HL-60 (cell line): ENCODE results near the gene CR1.
"Not testable (repeated sequence)": the region's sequence is repeated elsewhere in the genome, so short reads cannot be mapped to it uniquely, and the experiment has no call there.

Experiments
- DNase-seq, 2 experiments: peaks; one replicate each; pipeline ENCODE4 v3.0.0-alpha.2; 2010 to 2020; ENCODE audit warnings: low read depth in 1 of 2, low spot score in 1 of 2
- H3K27ac ChIP-seq: fragments of 250-450 bp; sonication (Bioruptor Pico); replicated peaks from 2 replicates; pipeline ENCODE4 v1.5.1; 2020; ENCODE audit warnings: mild to moderate bottlenecking, moderate library complexity
- H3K27me3 ChIP-seq: fragments of 250-450 bp; sonication (Bioruptor Pico); 2 replicates; pipeline ENCODE4 v1.5.1; 2021; ENCODE audit warnings: mild to moderate bottlenecking, moderate library complexity; ENCODE audit not compliant: insufficient read depth, poor library complexity, severe bottlenecking
- H3K4me3 ChIP-seq: replicated peaks from 2 replicates; pipeline ENCODE4 v1.5.1; 2011; ENCODE audit warnings: mild to moderate bottlenecking, control low read depth, low read length; ENCODE audit not compliant: insufficient read depth
- GABPA ChIP-seq: IDR thresholded peaks from 2 replicates; pipeline ENCODE4 v1.6.1; 2012; ENCODE audit warnings: low read depth
- POLR2AphosphoS5 ChIP-seq: IDR thresholded peaks from 2 replicates; pipeline ENCODE4 v1.6.1; 2012; ENCODE audit warnings: low read depth
- SPI1 ChIP-seq: IDR thresholded peaks from 2 replicates; pipeline ENCODE4 v1.6.1; 2012; ENCODE audit warnings: low read depth, mild to moderate bottlenecking, borderline replicate concordance
- TF ChIP-seq, protein P1 (sequence below): IDR thresholded peaks from 2 replicates; pipeline ENCODE4 v1.6.1; 2012; ENCODE audit warnings: low read depth; ENCODE audit not compliant: insufficient replicate concordance
- TF ChIP-seq, protein P2 (sequence below): IDR thresholded peaks from one replicate; pipeline ENCODE4 v1.5.1; 2011; ENCODE audit warnings: low read length, control low read depth, inconsistent platforms; ENCODE audit not compliant: insufficient read depth

Gene CR1

DNA sequence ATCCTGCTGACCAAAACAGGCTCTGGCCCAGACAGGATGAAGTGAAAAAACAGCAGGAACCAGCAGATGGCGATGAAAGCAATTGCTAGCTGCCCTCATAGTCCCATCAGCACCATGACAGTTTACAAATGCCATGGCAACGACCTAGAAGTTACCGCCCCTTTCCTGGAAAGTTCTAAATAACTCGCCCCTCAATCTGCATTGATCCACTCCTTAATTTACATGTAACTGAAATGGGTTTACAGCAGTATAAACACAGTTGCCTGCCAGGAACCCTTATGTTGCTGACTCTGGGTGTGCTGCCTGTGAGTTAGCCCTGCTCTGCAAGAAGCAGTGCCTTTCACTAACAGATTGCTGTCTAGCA is 83.5 kb downstream of the CR1 start:
- H3K27me3 ChIP-seq: peaks cover 4% of the 10 kb centered on the region
- peak in 1 of 2 experiments; percentile 50 for DNase-seq
- TF ChIP-seq, protein P1, sequence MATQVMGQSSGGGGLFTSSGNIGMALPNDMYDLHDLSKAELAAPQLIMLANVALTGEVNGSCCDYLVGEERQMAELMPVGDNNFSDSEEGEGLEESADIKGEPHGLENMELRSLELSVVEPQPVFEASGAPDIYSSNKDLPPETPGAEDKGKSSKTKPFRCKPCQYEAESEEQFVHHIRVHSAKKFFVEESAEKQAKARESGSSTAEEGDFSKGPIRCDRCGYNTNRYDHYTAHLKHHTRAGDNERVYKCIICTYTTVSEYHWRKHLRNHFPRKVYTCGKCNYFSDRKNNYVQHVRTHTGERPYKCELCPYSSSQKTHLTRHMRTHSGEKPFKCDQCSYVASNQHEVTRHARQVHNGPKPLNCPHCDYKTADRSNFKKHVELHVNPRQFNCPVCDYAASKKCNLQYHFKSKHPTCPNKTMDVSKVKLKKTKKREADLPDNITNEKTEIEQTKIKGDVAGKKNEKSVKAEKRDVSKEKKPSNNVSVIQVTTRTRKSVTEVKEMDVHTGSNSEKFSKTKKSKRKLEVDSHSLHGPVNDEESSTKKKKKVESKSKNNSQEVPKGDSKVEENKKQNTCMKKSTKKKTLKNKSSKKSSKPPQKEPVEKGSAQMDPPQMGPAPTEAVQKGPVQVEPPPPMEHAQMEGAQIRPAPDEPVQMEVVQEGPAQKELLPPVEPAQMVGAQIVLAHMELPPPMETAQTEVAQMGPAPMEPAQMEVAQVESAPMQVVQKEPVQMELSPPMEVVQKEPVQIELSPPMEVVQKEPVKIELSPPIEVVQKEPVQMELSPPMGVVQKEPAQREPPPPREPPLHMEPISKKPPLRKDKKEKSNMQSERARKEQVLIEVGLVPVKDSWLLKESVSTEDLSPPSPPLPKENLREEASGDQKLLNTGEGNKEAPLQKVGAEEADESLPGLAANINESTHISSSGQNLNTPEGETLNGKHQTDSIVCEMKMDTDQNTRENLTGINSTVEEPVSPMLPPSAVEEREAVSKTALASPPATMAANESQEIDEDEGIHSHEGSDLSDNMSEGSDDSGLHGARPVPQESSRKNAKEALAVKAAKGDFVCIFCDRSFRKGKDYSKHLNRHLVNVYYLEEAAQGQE: no peak
- no peak for TF ChIP-seq GABPA
- TF ChIP-seq, protein P2, sequence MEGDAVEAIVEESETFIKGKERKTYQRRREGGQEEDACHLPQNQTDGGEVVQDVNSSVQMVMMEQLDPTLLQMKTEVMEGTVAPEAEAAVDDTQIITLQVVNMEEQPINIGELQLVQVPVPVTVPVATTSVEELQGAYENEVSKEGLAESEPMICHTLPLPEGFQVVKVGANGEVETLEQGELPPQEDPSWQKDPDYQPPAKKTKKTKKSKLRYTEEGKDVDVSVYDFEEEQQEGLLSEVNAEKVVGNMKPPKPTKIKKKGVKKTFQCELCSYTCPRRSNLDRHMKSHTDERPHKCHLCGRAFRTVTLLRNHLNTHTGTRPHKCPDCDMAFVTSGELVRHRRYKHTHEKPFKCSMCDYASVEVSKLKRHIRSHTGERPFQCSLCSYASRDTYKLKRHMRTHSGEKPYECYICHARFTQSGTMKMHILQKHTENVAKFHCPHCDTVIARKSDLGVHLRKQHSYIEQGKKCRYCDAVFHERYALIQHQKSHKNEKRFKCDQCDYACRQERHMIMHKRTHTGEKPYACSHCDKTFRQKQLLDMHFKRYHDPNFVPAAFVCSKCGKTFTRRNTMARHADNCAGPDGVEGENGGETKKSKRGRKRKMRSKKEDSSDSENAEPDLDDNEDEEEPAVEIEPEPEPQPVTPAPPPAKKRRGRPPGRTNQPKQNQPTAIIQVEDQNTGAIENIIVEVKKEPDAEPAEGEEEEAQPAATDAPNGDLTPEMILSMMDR: peak; percentile 27

DNA sequence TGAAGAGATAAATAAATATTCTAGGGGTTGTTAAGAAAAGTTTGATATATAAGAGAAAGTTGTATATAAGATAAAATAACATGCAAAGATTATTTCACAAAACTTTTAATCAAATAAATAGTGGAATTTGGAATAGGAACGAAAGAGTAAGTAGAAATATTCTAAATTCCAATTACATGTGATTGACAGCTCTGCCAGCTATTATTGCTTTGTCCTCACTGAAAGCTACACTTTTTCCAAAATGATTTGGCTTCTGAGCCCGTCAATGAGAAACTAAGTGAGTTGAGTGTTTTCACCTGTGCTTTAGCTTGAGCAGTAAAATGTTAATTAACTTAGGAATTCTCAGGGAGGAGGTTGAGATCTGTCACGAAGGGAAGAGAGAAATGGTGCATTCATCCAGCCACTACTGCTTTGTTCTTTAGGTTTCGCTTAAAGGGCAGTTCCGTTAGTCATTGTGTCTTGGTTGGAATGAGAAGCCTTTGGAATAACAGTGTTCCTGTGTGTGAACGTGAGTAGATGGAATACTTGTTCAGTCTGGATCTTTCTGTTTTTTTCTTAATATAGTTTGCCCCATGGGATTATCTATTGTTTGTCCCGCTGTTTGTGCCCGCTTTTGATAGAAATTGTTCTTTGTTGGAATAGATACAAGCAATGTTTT is 85.7 kb downstream of the CR1 start:
- Histone ChIP-seq H3K27me3 (peaks cover 4% of the 10 kb centered on the region), H3K27ac (no peak overlapping the region), H3K4me3 (no peak overlapping the region)
- TF ChIP-seq, protein P2: no peak
- TF ChIP-seq GABPA: no peak
- TF ChIP-seq, protein P1: no peak
- no peak for TF ChIP-seq SPI1
- TF ChIP-seq POLR2AphosphoS5: no peak
- no peak for DNase-seq

More for the DNA sequence above, 83.5 kb downstream of the CR1 start:
- H3K4me3 ChIP-seq: no peak overlapping the region
- H3K27ac ChIP-seq: no peak overlapping the region

DNA sequence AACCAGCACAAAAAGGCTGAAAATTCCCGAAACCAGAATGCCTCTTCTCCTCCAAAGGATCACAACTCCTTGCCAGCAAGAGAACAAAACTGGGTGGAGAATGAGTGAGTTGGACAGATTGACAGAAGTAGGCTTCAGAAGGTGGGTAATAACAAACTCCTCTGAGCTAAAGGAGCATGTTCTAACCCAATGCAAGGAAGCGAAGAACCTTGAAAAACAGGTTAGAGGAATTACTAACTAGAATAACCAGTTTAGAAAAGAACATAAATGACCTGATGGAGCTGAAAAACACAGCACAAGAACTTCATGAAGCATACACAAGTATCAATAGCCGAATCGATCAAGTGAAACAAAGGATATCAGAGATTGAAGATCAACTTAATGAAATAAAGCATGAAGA is 93.5 kb downstream of the CR1 start:
- H3K4me3 ChIP-seq, DNase-seq, H3K27ac ChIP-seq, H3K27me3 ChIP-seq: not testable (repeated sequence)

DNA sequence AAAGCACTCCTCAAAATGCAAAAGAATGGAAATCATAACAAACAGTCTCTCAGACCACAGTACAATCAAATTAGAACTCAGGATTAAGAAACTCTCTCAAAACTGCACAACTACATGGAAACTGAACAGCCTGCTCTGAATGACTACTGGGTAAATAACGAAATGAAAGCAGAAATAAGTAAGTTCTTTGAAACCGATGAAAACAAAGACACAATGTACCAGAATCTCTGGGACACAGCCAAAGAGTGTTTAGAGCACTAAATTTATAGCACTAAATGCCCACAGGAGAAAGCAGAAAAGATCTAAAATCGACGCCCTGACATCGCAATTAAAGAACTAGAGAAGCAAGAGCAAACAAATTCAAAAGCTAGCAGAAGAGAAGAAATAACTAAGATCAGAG is 95.2 kb downstream of the CR1 start:
- H3K27ac ChIP-seq, DNase-seq, H3K4me3 ChIP-seq, H3K27me3 ChIP-seq: not testable (repeated sequence)

DNA sequence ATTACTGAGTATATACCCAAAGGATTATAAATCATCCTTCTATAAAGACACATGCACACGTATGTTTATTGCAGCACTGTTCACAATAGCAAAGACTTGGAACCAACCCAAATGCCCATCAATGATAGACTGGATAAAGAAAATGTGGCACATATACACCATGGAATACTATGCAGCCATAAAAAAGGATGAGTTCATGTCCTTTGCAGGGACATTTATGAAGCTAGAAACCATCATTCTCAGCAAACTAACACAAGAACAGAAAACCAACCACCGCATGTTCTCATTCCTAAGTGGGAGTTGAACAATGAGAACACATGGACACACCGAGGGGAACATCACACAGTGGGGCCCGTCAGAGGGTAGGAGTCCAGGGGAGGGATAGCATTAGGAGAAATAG is 98.1 kb downstream of the CR1 start:
- not testable (repeated sequence) for H3K4me3 ChIP-seq

More for the DNA sequence above, 98.1 kb downstream of the CR1 start:
- not testable (repeated sequence) for H3K27me3 ChIP-seq, H3K27ac ChIP-seq, DNase-seq
